GM23338 (cell line): ENCODE data around the gene XXYLT1. TPM values are rescaled to one million over a fixed set of nuclear protein-coding genes. Genes with fewer than 3 reads are reported as not detected.

Experiments used
- ATAC-seq: fragments of 200-7000 bp; cut with Tn5 transposase; 3 replicates; pipeline ENCODE4 v1.9.1; 2020
- DNase-seq: peaks from one replicate; pipeline ENCODE4 v3.0.0-alpha.2; 2015; ENCODE audit warnings: low spot score
- H2AFZ ChIP-seq: fragments of 200-600 bp; sonication (generic); 2 replicates; pipeline ENCODE4 v1.8.0; 2016; ENCODE audit warnings: antibody characterized with exemption, mild to moderate bottlenecking, moderate library complexity
- H3F3A ChIP-seq: fragments of 200-600 bp; sonication (generic); replicated peaks from 2 replicates; pipeline ENCODE4 v1.8.0; 2017; ENCODE audit warnings: antibody characterized with exemption, mixed run types, low read depth
- H3K27ac ChIP-seq: fragments of 200-600 bp; sonication (generic); 2 replicates; pipeline ENCODE4 v1.6.1; 2016; ENCODE audit warnings: low read depth
- H3K27me3 ChIP-seq: fragments of 200-600 bp; sonication (generic); 2 replicates; pipeline ENCODE4 v1.8.0; 2016; ENCODE audit warnings: mild to moderate bottlenecking, mixed run types, moderate library complexity; ENCODE audit not compliant: insufficient read depth
- H3K36me3 ChIP-seq: fragments of 200-600 bp; sonication (generic); 2 replicates; pipeline ENCODE4 v1.8.0; 2016; ENCODE audit warnings: mild to moderate bottlenecking; ENCODE audit not compliant: insufficient read depth
- H3K4me1 ChIP-seq: fragments of 200-600 bp; sonication (generic); 2 replicates; pipeline ENCODE4 v1.8.0; 2016; ENCODE audit warnings: mild to moderate bottlenecking, moderate library complexity; ENCODE audit not compliant: insufficient read depth
- H3K4me2 ChIP-seq: fragments of 200-600 bp; sonication (generic); 2 replicates; pipeline ENCODE4 v1.7.1; 2017; ENCODE audit warnings: mixed run types
- H3K4me3 ChIP-seq: fragments of 200-600 bp; sonication (generic); 2 replicates; pipeline ENCODE4 v1.6.1; 2016; ENCODE audit warnings: mixed run types
- H3K79me2 ChIP-seq: fragments of 200-600 bp; sonication (generic); replicated peaks from 2 replicates; pipeline ENCODE4 v1.8.0; 2017; ENCODE audit warnings: mild to moderate bottlenecking; ENCODE audit not compliant: insufficient read depth
- H3K9me2 ChIP-seq: fragments of 200-600 bp; sonication (generic); 2 replicates; pipeline ENCODE4 v1.8.0; 2017; ENCODE audit not compliant: insufficient read depth
- H4K20me1 ChIP-seq: fragments of 200-600 bp; sonication (generic); replicated peaks from 2 replicates; pipeline ENCODE4 v1.8.0; 2017; ENCODE audit warnings: mild to moderate bottlenecking; ENCODE audit not compliant: insufficient read depth
- H3K27ac Mint-ChIP-seq: 2 replicates; pipeline ENCODE4 v1.8.0; 2020; ENCODE audit warnings: inconsistent platforms, mild to moderate bottlenecking, moderate library complexity, mixed read lengths
- H3K27me3 Mint-ChIP-seq: 3 replicates; pipeline ENCODE4 v1.8.0; 2022; ENCODE audit warnings: low read depth, mild to moderate bottlenecking, moderate library complexity, mixed read lengths, inconsistent platforms; ENCODE audit not compliant: insufficient read depth, poor library complexity
- H3K36me3 Mint-ChIP-seq: 3 replicates; pipeline ENCODE4 v1.8.0; 2021; ENCODE audit warnings: low read depth, mild to moderate bottlenecking, inconsistent platforms, moderate library complexity, mixed read lengths
- H3K4me1 Mint-ChIP-seq: 3 replicates; pipeline ENCODE4 v1.8.0; 2020; ENCODE audit warnings: mild to moderate bottlenecking, inconsistent platforms, mixed read lengths
- H3K4me3 Mint-ChIP-seq: 3 replicates; pipeline ENCODE4 v1.8.0; 2021; ENCODE audit warnings: moderate library complexity, mild to moderate bottlenecking, inconsistent platforms, mixed read lengths
- H3K9me3 Mint-ChIP-seq: 3 replicates; pipeline ENCODE4 v1.8.0; 2020; ENCODE audit warnings: moderate library complexity, mild to moderate bottlenecking, inconsistent platforms, mixed read lengths
- ETS1 ChIP-seq: IDR thresholded peaks from 2 replicates; pipeline ENCODE4 v1.6.1; 2016; ENCODE audit warnings: antibody characterized with exemption
- NANOG ChIP-seq: IDR thresholded peaks from 2 replicates; pipeline ENCODE4 v1.6.1; 2016; ENCODE audit warnings: antibody characterized with exemption, borderline replicate concordance
- ZNF462 ChIP-seq: fragments of 250-450 bp; sonication (Bioruptor Pico); IDR thresholded peaks from 2 replicates; pipeline ENCODE4 v1.5.0; 2020; ENCODE audit warnings: mild to moderate bottlenecking, moderate library complexity
- polyA plus RNA-seq: library from polyadenylated mRNA; unstranded; fragments of >200 nt; fragmentation: Nextera tagmentation; extraction: Ambion mirVana; gene quantifications from 2 replicates; pipeline ENCODE4 v1.2.1, GENCODE V29; 2016
- total RNA-seq: library from RNA; depleted of rRNA; stranded (reverse); fragments of >200 nt; shearing (Covaris generic); gene quantifications from 2 replicates; pipeline ENCODE4 v1.2.3, GENCODE V29; 2014

XXYLT1 gene
- total and polyA plus RNA-seq, 2 experiments from 2014 or later, result 13.5 to 34.8 TPM

- ATAC-seq, result no peak
- H3K4me1 ChIP-seq, result no peaks in the 10 kb centered on the region
- no peaks in the 10 kb centered on the region for H3F3A ChIP-seq
- H3K9me2 ChIP-seq, result no peaks in the 10 kb centered on the region
- Mint-ChIP-seq H3K4me1 (peaks cover 3% of the 10 kb centered on the region; the same call in 2 of the 3 replicates), H3K27ac (no peak overlapping the region), H3K4me3 (no peak overlapping the region), H3K9me3 (no peaks in the 10 kb centered on the region), H3K36me3 (peaks cover 15% of the 10 kb centered on the region; the same call in 2 of the 3 replicates), H3K27me3 (peaks cover 1% of the 10 kb centered on the region)
- no peak overlapping the region for H3K27ac ChIP-seq
- no peaks in the 10 kb centered on the region for H3K36me3 ChIP-seq
- no peaks in the 10 kb centered on the region; the same call in 1 of the 2 replicates for H3K79me2 ChIP-seq
- no peaks in the 10 kb centered on the region; the same call in 1 of the 2 replicates for H4K20me1 ChIP-seq
- H3K4me3 ChIP-seq, result no peak overlapping the region
- no peak overlapping the region for H3K4me2 ChIP-seq
- H2AFZ ChIP-seq, result no peak overlapping the region
- no peaks in the 10 kb centered on the region for H3K27me3 ChIP-seq
- no peak for DNase-seq
- no peak for TF ChIP-seq ETS1
- TF ChIP-seq NANOG, result no peak
- no peak for TF ChIP-seq ZNF462 (CRISPR knock-in tag)
Measured at GRCh38 chr3:195072916-195073564, 197.9 kb downstream of the XXYLT1 start.
